Measurements from ENCODE around the gene KDM4C. TPM values are rescaled to one million over a fixed set of nuclear protein-coding genes. Genes with fewer than 3 reads are reported as not detected.
"Not testable (repeated sequence)": the region's sequence is repeated elsewhere in the genome, so short reads cannot be mapped to it uniquely, and the experiment has no call there.

KDM4C gene
- total and polyA plus RNA-seq, 2 donors = 16.3 to 66.1 TPM

DNA sequence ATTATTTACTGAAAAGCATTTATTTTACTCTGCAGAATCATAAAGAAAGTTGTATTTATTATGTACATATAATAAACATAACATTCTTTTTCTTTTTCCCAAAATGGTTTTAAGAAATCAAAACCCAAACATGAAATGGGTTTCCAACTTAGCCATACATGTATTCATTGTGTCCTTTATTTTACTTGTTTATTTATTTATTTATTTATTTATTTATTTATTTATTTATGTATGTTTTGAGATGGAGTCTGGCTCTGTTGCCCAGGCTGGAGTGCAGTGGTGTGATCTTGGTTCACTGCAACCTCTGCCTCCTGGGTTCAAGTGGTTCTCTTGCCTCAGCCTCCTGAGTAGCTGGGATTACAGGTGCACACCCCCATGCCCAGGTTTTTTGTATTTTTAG is 273.2 kb downstream of the KDM4C start:
- H3K27ac ChIP-seq (ENCODE audit: low read depth); H3K36me3 ChIP-seq (ENCODE audit: insufficient read depth); H3K4me3 ChIP-seq (ENCODE audit: low read depth, low read length); DNase-seq (ENCODE audit: extremely low spot score); H3K4me1 ChIP-seq (ENCODE audit: insufficient read depth): not testable (repeated sequence)

DNA sequence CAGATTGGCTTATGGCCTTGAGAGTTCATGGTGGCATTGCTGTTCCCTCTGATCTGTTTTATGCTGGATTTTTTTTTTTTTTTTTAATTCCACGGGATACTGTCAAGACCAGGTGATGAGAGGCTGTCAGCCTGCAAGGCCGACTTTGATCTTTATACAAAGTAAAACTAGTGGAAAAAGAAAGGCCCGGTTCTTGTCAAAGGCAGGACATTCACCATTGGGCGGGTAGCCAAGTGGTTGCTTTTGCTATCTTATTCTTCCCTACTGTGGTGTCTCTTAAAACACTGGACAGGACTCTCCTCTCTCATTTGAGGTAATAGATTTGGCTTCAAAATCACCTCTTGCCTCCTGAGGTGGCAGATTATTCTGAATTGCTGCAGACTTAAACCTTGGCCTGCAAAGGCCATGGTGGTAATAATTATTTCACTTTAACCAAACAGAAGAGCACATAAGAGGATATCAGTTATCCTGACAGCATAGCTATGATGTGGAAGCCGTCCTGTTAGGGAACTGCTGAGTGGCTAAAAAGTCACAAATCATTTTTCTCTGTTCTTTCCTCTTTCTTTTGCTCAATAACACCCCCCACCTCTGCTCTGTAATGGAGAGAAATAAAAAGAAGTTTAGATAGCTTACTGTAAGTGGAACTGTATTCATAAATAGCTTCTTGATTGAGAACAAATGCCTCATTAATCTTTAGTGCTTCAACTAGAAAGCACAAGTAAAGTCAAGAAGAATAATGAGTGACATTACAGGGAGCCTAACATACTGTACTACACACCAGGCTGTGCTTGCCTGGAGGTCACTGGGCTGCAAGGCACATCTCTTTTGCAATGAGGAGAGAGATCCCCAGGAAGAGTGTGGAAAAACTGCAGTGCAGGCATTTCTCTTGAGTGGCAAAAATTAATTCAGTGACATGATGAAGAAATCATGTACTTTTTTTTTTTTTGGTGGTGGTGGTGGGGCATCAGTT is 275.6 kb downstream of the KDM4C start:
- DNase-seq (ENCODE audit: extremely low spot score) = no peak
- H3K36me3 ChIP-seq (ENCODE audit: insufficient read depth) = peaks cover 2% of the 10 kb centered on the region
- H3K27ac ChIP-seq (ENCODE audit: low read depth) = no peak overlapping the region
- H3K4me3 ChIP-seq (ENCODE audit: low read depth, low read length) = no peak overlapping the region
- H3K4me1 ChIP-seq (ENCODE audit: insufficient read depth) = no peaks in the 10 kb centered on the region
- 62% methylated on average over 5 of the region's 5 CpGs for WGBS

- no peak for DNase-seq (ENCODE audit: extremely low spot score)
- H3K27ac ChIP-seq (ENCODE audit: low read depth) = no peak overlapping the region
- 75% methylated on average over 3 of the region's 3 CpGs for WGBS
- peaks cover 2% of the 10 kb centered on the region for H3K36me3 ChIP-seq (ENCODE audit: insufficient read depth)
- H3K4me1 ChIP-seq (ENCODE audit: insufficient read depth) = no peaks in the 10 kb centered on the region
- H3K4me3 ChIP-seq (ENCODE audit: low read depth, low read length) = no peak overlapping the region
Observed at GRCh38 chr9:7037176-7037575, 279.4 kb downstream of the KDM4C start.

DNA sequence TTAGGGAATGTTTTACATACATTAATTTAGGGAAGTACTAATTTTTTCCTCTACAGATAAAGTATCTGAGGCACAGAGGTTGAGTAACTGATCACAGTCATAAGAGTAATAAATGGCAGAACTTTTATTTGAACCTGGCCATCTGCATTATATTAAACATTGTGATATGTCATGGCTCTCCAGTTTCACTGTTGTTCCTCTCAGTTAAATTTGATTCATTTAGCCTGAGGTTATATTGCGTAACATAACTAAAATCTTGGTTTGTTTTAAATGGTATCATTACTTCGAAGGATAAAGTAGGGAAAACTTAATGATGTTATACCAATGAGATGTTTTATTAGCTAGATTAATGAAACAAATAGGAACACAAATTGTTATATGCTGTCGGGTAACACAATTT is 284.4 kb downstream of the KDM4C start:
- peaks cover 2% of the 10 kb centered on the region for H3K36me3 ChIP-seq (ENCODE audit: insufficient read depth)
- DNase-seq (ENCODE audit: extremely low spot score) = no peak

GRCh38 chr9:7045361-7045760 is 287.6 kb downstream of the KDM4C start:
- 92% methylated on average over 1 of the region's 1 CpG for WGBS
- Histone ChIP-seq H3K4me1 (ENCODE audit: insufficient read depth) (no peaks in the 10 kb centered on the region), H3K36me3 (ENCODE audit: insufficient read depth) (peaks cover 8% of the 10 kb centered on the region), H3K27ac (ENCODE audit: low read depth) (no peak overlapping the region), H3K4me3 (ENCODE audit: low read depth, low read length) (no peak overlapping the region)
- no peak for DNase-seq (ENCODE audit: extremely low spot score)

More for the DNA sequence above, 284.4 kb downstream of the KDM4C start:
- no peak overlapping the region for H3K27ac ChIP-seq (ENCODE audit: low read depth)
- WGBS = 96% methylated on average over 3 of the region's 3 CpGs
- H3K4me3 ChIP-seq (ENCODE audit: low read depth, low read length) = no peak overlapping the region
- H3K4me1 ChIP-seq (ENCODE audit: insufficient read depth) = no peaks in the 10 kb centered on the region

DNA sequence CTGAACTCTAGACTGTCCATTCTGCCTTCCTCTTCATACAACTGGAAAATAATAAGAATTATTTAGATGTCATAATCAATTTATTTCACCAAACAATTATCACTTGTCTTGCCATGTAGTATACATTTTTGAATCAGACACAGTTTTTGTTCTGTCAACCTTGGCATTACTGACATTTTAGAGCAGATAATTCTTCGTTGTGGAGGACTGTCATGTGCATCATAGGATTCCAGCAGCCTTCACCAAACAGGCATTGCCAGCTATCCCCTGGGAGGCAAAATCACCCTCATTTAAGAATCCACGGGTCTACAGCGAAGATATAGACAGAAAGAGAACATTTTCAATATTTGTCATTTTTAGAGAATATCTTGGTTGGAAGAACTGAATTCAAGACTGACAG is 293.9 kb downstream of the KDM4C start:
- Histone ChIP-seq H3K4me1 (ENCODE audit: insufficient read depth) (no peaks in the 10 kb centered on the region), H3K27ac (ENCODE audit: low read depth) (no peak overlapping the region), H3K36me3 (ENCODE audit: insufficient read depth) (peaks cover 8% of the 10 kb centered on the region), H3K4me3 (ENCODE audit: low read depth, low read length) (no peak overlapping the region)
- DNase-seq (ENCODE audit: extremely low spot score) = no peak
- WGBS = 90% methylated on average over 3 of the region's 3 CpGs

- WGBS = 50% methylated on average over 2 of the region's 2 CpGs
- no peak for DNase-seq (ENCODE audit: extremely low spot score)
- Histone ChIP-seq H3K4me1 (ENCODE audit: insufficient read depth) (no peaks in the 10 kb centered on the region), H3K36me3 (ENCODE audit: insufficient read depth) (peaks cover 5% of the 10 kb centered on the region), H3K27ac (ENCODE audit: low read depth) (no peak overlapping the region), H3K4me3 (ENCODE audit: low read depth, low read length) (no peak overlapping the region)
Observed at GRCh38 chr9:7053903-7054302, 296.1 kb downstream of the KDM4C start.

DNA sequence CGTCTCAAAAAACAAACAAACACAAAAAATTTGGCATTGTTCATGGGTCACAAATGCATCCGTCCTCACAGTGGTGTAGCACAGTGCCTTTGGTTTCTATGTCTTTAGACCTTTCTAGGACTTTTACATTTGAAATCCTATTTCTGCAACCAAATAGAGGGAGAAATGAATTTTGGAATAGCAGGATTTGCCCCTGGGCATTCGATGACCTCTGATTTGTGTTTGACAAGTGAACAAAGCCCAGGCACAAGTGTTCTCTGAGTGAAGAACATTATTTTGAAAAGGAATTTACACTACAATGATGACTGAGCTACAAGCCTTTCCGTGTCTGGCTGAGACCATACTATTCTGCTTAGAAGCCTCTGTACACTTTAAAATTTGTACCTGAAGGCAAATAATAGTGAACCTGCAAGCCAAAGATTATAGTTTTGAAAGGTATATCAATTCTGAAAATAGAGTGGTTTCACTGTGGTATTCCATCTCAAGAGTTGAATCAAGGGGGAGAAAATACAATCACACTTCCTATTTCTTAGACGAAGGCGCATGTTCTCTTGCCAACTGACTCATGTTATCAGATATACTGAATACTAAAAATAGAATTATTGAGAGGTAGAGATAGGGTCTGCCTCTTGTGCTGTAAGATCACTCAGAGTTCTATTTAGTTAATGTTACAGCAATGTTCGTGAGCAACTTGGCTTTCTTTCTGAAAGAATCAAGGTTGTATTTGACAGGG is 297.6 kb downstream of the KDM4C start:
- DNase-seq (ENCODE audit: extremely low spot score) = no peak
- Histone ChIP-seq H3K36me3 (ENCODE audit: insufficient read depth) (no peaks in the 10 kb centered on the region), H3K4me1 (ENCODE audit: insufficient read depth) (no peaks in the 10 kb centered on the region), H3K27ac (ENCODE audit: low read depth) (no peak overlapping the region), H3K4me3 (ENCODE audit: low read depth, low read length) (no peak overlapping the region)
- 67% methylated on average over 7 of the region's 7 CpGs for WGBS

DNA sequence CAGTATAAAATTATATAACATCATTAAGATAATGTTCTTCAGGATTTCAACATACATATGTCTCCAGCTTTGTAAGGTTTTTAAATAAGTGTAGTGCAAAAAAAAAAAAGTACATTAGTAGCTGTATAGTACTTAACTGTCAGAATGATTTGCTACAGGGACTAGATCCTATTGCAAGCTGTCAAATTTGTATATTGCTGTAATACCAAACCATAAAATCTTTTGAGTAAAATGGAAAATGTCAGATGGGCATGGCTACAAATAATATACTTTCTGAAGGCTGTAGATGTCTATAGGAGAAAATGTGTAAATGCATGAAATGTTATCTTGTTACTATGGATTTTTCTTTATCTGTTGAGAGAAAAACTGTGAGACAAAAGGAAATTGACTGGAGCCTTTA is 298.5 kb downstream of the KDM4C start:
- Histone ChIP-seq H3K4me1 (ENCODE audit: insufficient read depth) (no peaks in the 10 kb centered on the region), H3K4me3 (ENCODE audit: low read depth, low read length) (no peak overlapping the region), H3K36me3 (ENCODE audit: insufficient read depth) (no peaks in the 10 kb centered on the region), H3K27ac (ENCODE audit: low read depth) (no peak overlapping the region)
- DNase-seq (ENCODE audit: extremely low spot score) = no peak

- H3K27ac ChIP-seq (ENCODE audit: low read depth) = no peak overlapping the region
- DNase-seq (ENCODE audit: extremely low spot score) = no peak
- WGBS = 63% methylated on average over 3 of the region's 3 CpGs
Observed at GRCh38 chr9:7058473-7058872, 300.7 kb downstream of the KDM4C start.

GRCh38 chr9:7067169-7067568 is 309.4 kb downstream of the KDM4C start:
- no peak for DNase-seq (ENCODE audit: extremely low spot score)
- Histone ChIP-seq H3K27ac (ENCODE audit: low read depth) (no peak overlapping the region), H3K4me3 (ENCODE audit: low read depth, low read length) (no peak overlapping the region), H3K4me1 (ENCODE audit: insufficient read depth) (peaks cover 2% of the 10 kb centered on the region), H3K36me3 (ENCODE audit: insufficient read depth) (peaks cover 1% of the 10 kb centered on the region)
- WGBS = 71% methylated on average over 4 of the region's 4 CpGs

More at GRCh38 chr9:7058473-7058872, 300.7 kb downstream of the KDM4C start:
- Histone ChIP-seq H3K4me3 (ENCODE audit: low read depth, low read length) (no peak overlapping the region), H3K4me1 (ENCODE audit: insufficient read depth) (peaks cover 2% of the 10 kb centered on the region), H3K36me3 (ENCODE audit: insufficient read depth) (no peaks in the 10 kb centered on the region)

DNA sequence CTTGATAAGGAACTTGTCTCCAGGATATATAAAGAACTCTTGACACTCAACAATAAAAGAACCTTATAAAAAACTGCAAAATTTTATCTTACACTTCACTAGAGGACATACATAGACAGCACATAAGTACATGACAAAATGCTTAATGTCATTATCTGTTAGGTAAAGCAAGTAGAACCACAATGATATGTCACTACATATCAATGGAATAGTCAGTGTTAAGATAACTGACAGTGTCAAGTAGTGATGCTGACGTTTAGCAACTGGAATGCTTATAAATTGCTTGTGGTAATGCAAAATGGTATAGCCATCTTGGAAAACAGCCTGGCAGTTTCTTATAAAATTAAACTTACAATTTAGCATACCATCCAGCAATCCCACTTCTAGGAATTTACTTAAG is 314.1 kb downstream of the KDM4C start:
- 80% methylated on average over 1 of the region's 1 CpG for whole genome bisulfite sequencing
- no peak overlapping the region for H3K27ac ChIP-seq (ENCODE audit: low read depth)
- H3K4me3 ChIP-seq (ENCODE audit: low read depth, low read length) = no peak overlapping the region
- peaks cover 1% of the 10 kb centered on the region for H3K36me3 ChIP-seq (ENCODE audit: insufficient read depth)
- DNase-seq (ENCODE audit: extremely low spot score) = no peak
- H3K4me1 ChIP-seq (ENCODE audit: insufficient read depth) = no peaks in the 10 kb centered on the region

DNA sequence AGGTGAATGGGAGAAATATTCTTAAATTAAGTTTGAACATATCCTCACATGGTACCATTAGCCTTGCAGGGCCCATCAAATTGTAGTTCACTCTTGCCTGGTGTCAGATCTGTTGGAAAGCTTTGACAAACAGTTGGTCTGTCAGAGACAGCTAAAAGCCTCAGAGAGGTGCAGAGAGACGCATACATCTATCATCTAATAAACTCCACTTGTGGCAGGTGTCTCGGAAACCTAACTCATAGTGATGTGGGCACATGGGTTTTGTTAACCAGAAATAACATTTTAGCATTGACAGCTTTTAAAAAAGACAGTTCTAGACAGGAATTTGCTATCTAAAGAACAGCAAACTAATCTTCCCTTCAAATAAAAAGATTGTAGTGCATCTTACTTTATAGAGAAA is 315.9 kb downstream of the KDM4C start:
- H3K4me1 ChIP-seq (ENCODE audit: insufficient read depth) = no peaks in the 10 kb centered on the region
- no peak overlapping the region for H3K4me3 ChIP-seq (ENCODE audit: low read depth, low read length)
- 91% methylated on average over 2 of the region's 2 CpGs for WGBS
- no peak overlapping the region for H3K27ac ChIP-seq (ENCODE audit: low read depth)
- DNase-seq (ENCODE audit: extremely low spot score) = no peak
- no peaks in the 10 kb centered on the region for H3K36me3 ChIP-seq (ENCODE audit: insufficient read depth)

DNA sequence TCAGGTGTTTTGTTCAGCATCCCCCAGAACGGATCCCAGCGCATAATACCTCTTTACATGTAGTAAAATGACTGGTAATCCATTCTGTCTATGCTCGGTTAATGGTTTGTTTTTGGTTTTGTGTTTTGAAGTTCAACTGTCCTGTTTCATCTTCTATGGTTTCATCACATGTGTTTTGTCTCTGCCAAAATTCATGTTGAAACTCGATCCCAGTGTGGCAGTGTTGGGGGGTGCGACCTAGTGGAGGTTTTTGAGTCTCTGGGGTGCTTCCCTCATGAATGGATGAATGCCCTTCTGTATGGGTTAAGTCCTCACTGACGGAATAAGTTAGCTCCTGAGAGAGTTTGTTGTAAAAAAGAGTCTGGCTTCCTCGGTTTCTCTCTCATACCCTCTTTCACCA is 317.4 kb downstream of the KDM4C start:
- WGBS = 84% methylated on average over 7 of the region's 7 CpGs
- Histone ChIP-seq H3K4me3 (ENCODE audit: low read depth, low read length) (no peak overlapping the region), H3K27ac (ENCODE audit: low read depth) (no peak overlapping the region), H3K36me3 (ENCODE audit: insufficient read depth) (no peaks in the 10 kb centered on the region), H3K4me1 (ENCODE audit: insufficient read depth) (no peaks in the 10 kb centered on the region)
- no peak for DNase-seq (ENCODE audit: extremely low spot score)

Measured in urinary bladder (tissue), 4 donors.